BJ (cell line): Measurements from ENCODE around the gene LCOR. TPM values are rescaled to one million over a fixed set of nuclear protein-coding genes. Genes with fewer than 3 reads are reported as not detected.

Experiments
- CTCF ChIA-PET: fragments of 350-600 bp; formaldehyde crosslinking; extraction: SDS; loops from one replicate; lab custom pipeline; 2021; ENCODE audit warnings: antibody characterized with exemption, inconsistent platforms; lab: Yijun Ruan, JAX
- POLR2A ChIA-PET: fragments of 300-600 bp; sonication (Branson Sonifier 250); formaldehyde crosslinking; extraction: SDS; loops from one replicate; lab custom pipeline; 2021; ENCODE audit warnings: antibody characterized with exemption; lab: Charles Lee
- DNase-seq: peaks from one replicate; pipeline ENCODE4 v3.0.0-alpha.2; 2011; ENCODE audit warnings: low read depth
- H3K27me3 ChIP-seq: 2 replicates; pipeline ENCODE4 v1.6.0; 2011; ENCODE audit warnings: low read length; ENCODE audit not compliant: control insufficient read depth, insufficient read depth
- H3K36me3 ChIP-seq: 2 replicates; pipeline ENCODE4 v1.5.1; 2011; ENCODE audit warnings: low read length; ENCODE audit not compliant: control insufficient read depth, insufficient read depth
- H3K4me3 ChIP-seq: 2 replicates; pipeline ENCODE4 v1.5.1; 2011; ENCODE audit warnings: low read depth, mild to moderate bottlenecking, control low read depth, low read length
- polyA plus RNA-seq: library from polyadenylated mRNA; depleted of rRNA; stranded (reverse); fragments of >200 nt; gene quantifications from 2 replicates; pipeline ENCODE4 v1.2.3, GENCODE V29; 2011
- TF ChIP-seq, protein P1 (sequence below): IDR thresholded peaks from 2 replicates; pipeline ENCODE4 v1.5.1; 2011; ENCODE audit warnings: low read depth, mild to moderate bottlenecking, control low read depth, inconsistent platforms, low read length, moderate library complexity; ENCODE audit not compliant: insufficient read depth

LCOR gene
- polyA plus RNA-seq, 1 experiment, result 4.9 TPM

DNA sequence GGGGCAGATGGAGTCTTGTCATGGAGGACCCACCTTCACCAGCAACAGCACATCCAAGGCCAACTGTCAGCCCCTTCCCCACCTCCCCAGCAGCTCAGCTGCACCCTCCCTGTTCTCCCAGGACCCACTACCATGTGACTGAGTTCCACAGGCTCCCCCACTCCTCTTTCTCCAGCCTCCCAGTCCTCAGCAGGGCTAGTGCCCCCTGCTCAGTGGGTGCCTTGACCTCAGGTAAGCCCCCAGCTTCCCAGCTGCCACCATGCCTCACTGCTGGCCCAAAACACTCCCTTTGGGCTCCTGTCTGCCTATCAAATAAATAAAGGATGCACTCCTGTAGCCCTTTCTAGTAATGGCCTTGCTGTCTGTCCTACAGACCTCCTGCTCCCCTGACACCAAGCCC is 179.3 kb downstream of the LCOR start:
- TF ChIP-seq, protein P1, sequence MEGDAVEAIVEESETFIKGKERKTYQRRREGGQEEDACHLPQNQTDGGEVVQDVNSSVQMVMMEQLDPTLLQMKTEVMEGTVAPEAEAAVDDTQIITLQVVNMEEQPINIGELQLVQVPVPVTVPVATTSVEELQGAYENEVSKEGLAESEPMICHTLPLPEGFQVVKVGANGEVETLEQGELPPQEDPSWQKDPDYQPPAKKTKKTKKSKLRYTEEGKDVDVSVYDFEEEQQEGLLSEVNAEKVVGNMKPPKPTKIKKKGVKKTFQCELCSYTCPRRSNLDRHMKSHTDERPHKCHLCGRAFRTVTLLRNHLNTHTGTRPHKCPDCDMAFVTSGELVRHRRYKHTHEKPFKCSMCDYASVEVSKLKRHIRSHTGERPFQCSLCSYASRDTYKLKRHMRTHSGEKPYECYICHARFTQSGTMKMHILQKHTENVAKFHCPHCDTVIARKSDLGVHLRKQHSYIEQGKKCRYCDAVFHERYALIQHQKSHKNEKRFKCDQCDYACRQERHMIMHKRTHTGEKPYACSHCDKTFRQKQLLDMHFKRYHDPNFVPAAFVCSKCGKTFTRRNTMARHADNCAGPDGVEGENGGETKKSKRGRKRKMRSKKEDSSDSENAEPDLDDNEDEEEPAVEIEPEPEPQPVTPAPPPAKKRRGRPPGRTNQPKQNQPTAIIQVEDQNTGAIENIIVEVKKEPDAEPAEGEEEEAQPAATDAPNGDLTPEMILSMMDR, result no peak
- Histone ChIP-seq H3K4me3 (no peak overlapping the region), H3K27me3 (peaks cover 7% of the 10 kb centered on the region), H3K36me3 (no peaks in the 10 kb centered on the region)
- ChIA-PET POLR2A (no interaction called here), CTCF (interaction anchor here (1.0 to 3.2 kb wide), 3 partner anchors 13 to 368 kb away, joined by 3 to 21 read pairs (median 4); no protein-coding TSS in a partner anchor)
- DNase-seq, result no peak

DNA sequence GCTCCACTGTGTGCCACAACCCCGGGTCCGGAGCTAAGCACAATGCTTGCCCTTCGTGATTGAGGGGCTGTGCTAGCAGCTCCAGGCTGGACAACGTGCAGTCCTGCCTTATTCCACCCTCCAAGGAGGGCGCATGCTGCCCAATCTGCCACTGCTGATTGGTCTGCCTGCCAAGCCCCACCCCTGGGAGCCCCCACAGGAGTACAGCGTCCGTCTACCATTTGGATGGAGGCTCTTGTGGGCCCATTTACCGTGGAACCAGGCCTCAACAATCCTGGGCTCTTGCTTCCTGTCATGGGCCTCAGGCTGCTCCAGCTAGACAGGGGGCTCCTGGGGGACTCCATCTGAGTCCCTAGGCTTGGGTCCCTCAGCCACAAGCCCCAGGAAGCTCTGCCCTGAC is 180.4 kb downstream of the LCOR start:
- POLR2A ChIA-PET, result no interaction called here
- CTCF ChIA-PET, result interaction anchor here (1.0 to 3.2 kb wide), 4 partner anchors 12 to 369 kb away, joined by 3 to 21 read pairs (median 4); no protein-coding TSS in a partner anchor
- no peaks in the 10 kb centered on the region for H3K36me3 ChIP-seq

DNA sequence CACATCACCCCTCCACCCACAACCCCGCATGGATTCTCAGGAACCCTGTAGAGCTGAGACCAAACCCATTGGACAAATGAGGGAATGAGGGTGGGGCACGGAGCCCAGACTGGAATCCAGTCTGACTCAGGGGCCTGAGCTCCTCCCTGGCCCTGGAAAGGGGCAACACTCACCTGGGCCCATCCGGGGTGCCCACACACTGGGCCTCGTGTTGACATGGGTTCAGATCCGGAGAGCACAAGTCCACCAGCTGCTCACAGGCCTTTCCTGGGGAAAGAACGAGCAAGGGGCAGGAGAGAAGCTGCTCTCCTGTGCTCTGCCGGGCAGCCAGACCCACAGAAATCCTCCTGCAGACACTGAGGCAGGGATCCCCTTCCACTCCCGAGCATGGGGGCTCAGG is 181.5 kb downstream of the LCOR start:
- CTCF ChIA-PET, result interaction anchor here (1.1 to 3.2 kb wide), 3 partner anchors 11 to 59 kb away, joined by 4 to 21 read pairs (median 6); no protein-coding TSS in a partner anchor
- POLR2A ChIA-PET, result no interaction called here
- H3K4me3 ChIP-seq, result no peak overlapping the region
- TF ChIP-seq, protein P1, result no peak
- no peak for DNase-seq
- H3K27me3 ChIP-seq, result peaks cover 10% of the 10 kb centered on the region
- H3K36me3 ChIP-seq, result no peaks in the 10 kb centered on the region

More for the DNA sequence above, 180.4 kb downstream of the LCOR start:
- Histone ChIP-seq H3K4me3 (no peak overlapping the region), H3K27me3 (peaks cover 7% of the 10 kb centered on the region)
- DNase-seq, result no peak
- TF ChIP-seq, protein P1, result no peak

DNA sequence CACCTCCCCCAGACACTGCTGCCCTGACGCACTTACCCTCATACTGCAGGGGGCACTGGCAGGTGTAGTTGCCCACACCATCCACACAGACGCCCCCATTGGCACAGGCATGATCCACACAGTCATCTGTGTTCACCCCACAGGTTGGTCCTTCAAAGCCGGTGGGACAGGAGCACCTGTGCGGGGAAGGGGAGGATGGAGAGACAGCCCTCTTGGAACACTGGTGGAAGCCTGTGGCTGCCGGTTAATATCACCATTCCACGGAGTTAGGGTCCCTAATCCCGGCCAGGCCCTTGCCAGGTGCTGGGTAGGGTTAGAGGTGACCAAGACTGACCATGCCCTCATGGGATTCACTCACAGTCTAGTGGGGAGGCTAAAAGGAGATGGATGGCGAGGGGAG is 181.9 kb downstream of the LCOR start:
- POLR2A ChIA-PET, result no interaction called here
- DNase-seq, result no peak
- TF ChIP-seq, protein P1, result no peak
- Histone ChIP-seq H3K36me3 (no peaks in the 10 kb centered on the region), H3K27me3 (peaks cover 10% of the 10 kb centered on the region), H3K4me3 (no peak overlapping the region)
- CTCF ChIA-PET, result interaction anchor here (1.0 to 3.2 kb wide), 3 partner anchors 10 to 15 kb away, joined by 4 to 21 read pairs (median 4); no protein-coding TSS in a partner anchor

DNA sequence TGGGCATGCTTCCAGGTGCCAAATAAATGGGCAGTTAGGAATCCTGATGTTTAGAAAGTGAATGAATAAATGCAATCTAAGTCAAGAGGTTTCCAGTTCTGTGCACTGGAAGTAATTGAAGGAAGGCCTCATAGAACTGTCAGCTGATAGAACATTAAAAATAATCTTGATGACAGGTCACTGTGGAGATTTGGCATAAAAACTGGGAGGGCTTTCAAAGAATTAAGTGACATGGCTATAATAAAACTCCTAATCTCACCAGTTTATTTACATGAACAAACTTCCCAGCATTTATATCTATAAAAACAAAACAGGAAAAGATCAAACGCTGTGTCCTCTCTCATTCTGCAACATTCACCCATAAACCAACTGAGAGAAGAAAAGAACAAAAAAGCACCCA is 183.1 kb downstream of the LCOR start:
- Histone ChIP-seq H3K27me3 (peaks cover 12% of the 10 kb centered on the region), H3K36me3 (no peaks in the 10 kb centered on the region), H3K4me3 (no peak overlapping the region)
- CTCF ChIA-PET, result interaction anchor here (1.3 kb wide), 1 partner anchor 22 kb away, joined by 4 read pairs; no protein-coding TSS in a partner anchor
- DNase-seq, result no peak
- TF ChIP-seq, protein P1, result no peak
- POLR2A ChIA-PET, result no interaction called here
